HG02870 (cell line): Measurements from ENCODE around the gene TENT4B.
A peak's percentile ranks its signal among the peaks of the same experiment; 100 is the strongest.

ENCODE experiments used
- ATAC-seq: cut with Tn5 transposase; IDR thresholded peaks from one replicate; pipeline ENCODE4 v1.9.1; 2021; ENCODE audit warnings: mild to moderate bottlenecking, moderate library complexity; ENCODE audit not compliant: unreplicated experiment

Gene TENT4B

GRCh38 chr16:50268352-50268751, 115.2 kb downstream of the TENT4B start:
- no peak for ATAC-seq

DNA sequence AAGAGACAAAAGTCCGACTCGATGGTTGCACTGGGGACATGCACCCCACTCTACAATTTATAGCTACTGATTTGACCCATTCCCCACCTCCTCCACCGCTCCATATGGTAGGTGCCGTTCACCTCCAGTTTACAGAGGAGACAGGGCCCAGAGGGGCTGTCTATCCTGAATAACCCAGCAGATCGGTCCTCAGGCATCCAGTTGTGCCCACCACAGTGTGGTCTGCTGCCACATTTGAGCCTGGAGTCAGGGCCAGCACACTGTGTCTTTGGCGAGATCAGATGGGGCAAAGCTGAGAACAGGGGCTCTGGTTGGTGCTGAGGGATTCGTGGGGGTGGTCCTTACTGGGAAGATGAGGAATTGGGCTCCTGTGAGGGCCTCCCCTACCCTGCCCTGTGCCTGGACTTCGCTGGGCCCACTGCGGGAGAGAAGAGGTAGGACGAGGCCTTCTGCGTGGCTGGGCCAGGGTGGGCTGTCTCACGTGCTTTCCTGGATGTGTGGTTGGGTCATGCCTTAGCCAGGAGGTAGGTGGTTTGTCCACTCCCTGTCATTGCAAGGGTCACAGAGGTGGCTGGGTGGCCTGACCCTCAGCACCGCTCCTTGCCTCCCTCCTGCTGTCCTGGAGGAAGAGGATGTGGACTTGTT, 116.1 kb downstream of the TENT4B start:
- no peak for ATAC-seq

- ATAC-seq, result no peak
Measured at GRCh38 chr16:50269769-50270509, 116.8 kb downstream of the TENT4B start.

DNA sequence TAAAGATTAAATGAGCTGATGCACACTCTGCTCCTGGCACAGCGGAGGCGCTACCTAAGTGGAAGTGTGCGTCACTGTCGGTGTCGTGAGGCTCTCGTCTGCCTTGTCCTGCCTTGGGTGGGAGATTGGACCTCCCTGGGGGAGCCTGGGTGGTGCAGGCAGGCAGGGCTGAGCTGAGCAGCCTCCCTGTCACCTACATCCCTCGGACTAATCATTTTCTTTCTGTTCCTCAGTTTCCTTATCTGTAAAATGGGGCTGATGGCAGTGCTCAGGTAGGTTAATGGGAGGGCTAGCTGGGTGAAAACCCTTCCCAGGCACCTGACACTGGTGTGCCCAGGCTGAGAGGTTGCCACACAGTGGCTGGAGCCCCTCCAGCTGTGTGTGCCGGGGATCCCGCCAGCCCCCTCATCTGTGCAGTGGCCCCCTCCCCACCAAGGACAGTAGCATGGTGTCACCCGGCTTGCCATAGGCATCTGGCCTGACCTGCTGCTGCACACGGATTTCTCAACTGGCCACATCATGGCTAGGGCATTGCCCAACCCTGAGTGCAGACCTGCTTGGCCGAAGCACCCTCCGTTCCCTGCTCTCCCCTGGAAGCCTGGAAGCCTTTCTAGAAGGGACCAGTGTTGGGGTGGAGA, 117.5 kb downstream of the TENT4B start:
- ATAC-seq, result no peak

DNA sequence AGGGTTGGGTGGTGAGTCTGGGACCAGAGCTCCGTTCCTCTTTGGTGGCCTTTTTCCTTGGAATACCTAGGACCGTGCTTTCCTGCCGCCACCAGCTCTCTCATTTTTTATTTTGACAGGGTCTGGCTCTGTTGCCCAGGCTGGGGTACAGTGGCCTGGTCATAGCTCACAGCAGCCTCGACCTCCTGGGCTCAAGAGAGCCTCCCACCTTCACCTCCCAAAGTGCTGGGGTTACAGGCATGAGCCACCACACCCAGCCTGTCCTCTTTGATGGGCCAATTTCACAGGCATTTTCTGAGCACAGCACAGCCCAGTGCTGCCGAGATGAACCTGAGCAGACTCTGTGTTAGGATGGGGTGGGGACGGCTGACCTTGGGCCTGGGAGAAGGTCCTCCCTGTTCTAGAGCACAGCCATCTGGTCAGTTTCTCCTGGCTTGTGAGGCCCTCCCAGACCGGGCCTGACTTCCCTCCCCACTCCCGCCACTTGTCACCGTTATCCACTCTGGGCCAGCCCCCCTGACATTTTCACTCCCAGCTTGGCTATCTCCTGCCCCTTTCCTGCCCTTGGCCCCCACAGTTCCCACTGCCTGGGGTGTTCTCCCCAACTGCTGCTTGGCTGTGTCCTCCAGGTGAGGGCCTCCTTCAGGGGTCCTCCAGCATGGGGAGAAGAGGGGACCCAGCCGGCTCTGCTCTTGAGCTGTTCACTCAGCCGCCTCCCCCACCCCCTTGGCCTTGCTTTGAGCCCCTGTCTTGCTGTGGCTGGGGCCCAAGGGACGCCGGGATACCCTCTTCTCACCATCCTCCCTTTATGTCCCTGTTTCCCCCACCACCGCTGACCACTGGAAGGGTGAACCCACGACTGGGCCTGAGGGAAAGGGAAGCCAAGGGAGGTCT, 118.3 kb downstream of the TENT4B start:
- ATAC-seq, result no peak

GRCh38 chr16:50272111-50272571, 119.0 kb downstream of the TENT4B start:
- no peak for ATAC-seq

DNA sequence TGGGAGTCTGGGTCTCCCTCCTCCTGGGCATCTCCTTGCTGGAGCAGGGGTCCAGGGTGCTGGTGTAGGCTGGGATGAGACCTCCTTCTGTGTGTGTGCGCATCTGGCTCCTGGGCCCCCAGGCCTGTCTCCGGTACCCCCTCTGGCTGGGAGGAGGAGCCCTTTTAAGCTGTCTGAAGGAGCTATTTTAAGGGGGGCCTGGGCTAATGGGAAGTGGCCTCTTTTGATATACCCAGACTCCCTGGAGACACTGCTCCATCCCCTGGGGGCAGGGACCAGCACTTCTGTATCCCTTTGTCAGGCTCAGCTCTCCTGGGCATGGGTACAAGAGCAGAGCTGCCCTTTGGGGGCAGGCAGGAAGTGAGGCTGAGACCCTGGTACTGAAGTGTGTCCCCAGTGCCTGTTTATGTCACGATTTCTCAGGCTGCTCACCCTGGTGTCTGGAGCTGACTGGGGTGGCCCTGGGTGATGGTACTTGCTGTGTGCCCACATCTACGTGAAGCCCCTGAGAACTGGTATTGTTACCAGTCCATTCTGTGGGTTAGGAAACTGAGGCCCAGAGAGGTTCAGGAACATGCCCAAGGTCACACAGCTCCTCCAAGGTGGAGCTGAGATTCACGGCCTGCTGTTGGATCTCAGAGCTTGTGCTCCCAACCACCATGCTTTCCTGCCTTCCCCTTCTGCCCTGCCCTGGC, 119.7 kb downstream of the TENT4B start:
- ATAC-seq, result no peak

- ATAC-seq, result no peak
Measured at GRCh38 chr16:50273382-50273690, 120.2 kb downstream of the TENT4B start.

DNA sequence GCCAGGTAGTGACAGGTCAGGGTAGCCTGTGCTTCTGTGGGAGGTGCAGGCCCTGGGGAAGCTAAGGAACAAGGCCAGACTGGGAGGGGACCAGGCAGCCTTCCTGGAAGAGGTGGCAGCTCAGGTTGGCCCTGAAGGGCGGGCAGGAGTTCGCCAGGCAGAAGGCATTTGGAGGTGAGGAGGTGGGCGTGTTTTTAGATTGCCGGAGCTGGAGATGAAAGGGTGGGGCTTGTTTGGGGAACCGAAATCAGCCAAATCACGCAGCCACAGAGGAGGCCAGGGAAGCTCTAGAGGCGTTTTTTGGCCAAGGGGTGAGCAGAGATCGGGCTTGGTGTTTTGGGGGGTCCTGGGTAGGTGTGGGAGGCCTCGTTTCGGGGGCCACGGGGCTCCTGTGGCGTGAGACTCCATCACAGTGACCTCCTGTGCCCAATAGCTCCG, 120.8 kb downstream of the TENT4B start:
- ATAC-seq, result peak; percentile 77

DNA sequence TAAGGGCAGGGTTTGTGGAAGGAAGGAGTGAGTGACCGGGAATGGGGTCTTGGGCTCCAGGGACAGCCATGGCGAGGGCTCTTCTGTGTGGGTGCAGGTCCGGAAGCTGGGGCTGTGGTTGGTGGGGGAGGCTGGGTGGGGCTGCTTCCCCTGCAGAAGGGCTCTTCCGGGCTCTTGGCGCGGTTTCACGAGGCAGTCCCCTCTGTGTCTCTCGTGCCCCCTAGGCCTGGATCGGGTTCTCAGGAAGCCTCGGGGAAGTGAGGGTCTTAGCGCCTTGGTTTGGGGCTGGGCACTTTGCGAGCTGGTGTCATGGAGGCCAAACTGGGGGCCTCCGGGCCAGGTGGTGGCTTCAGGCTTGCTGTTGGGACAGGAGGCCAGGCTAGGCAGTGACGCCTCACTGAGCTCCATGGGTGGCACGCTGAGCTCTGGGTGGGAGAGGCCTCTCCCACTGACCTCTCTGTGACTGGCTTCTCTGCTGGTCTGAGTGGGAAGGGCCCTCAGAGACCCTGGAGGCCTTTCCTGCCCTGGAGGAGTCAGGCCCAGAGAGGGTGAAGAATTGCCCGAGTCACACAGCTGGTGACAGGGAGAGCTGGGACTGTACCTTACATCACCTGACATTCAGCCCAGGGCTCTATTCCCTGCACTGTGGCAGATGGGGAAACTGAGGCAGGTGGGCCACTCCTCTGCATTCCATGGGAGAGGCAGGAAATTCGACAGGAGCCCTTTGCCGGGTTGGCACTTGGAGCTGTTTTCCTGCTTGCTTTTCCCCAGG, 121.4 kb downstream of the TENT4B start:
- peak; percentile 25 for ATAC-seq

DNA sequence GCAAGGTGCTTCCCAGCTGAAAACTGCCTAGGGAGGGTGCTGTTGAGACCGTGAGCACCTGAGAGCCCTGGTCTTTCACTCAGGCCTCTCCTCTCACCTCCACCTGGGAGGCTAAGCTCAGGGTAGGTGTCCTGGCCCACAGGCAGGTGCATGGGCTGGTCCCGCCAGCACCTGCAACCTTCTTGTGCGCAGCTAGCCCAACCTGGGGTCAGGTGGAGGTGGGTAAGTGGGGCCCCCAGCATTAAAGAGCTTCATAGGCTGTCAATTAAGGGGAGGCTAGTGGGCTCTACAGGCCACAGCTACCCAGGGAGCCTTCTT, 122.0 kb downstream of the TENT4B start:
- ATAC-seq, result no peak

DNA sequence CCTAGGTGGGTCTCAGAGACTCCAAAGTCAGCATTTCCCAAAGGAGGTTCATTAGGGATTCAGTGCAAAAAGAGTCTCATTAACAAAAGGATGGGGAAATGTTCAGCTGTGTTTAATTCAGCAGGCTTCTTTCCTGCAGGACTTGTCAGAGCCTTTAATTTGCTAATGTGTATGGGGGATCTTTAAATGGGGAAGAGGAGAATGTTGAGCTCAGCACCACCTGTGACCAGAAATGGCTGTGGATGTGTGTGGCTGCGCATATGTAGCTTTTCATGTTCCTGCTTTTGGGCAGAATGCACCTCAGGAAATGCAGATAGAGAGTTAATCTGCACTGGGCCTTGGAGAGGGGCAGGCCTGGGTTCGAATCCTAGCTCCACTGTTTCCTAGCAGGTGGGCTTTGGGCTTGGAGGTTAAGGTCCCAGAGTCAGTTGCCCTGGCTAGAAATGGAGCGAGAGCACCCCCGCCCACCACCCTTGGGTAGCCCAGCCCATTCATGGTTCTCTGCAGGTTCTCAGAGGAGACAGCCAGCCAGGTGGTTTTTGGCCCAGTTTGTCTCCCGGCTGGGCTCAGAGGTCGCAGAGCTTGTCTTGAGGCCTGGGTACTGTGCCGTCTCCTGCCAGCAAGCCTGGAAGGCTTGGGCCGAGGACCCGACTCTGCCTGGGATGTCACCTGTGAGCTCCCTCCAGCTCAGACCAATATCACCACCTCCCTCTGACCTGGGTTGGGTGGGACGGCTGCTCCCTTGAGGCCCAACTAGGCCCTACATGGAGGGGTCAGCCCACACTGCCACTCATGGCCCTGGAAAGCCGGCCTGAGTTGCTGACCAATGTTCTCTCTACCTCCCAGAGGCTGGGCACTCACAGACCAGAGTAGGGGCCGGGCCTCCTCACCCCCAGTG, 122.6 kb downstream of the TENT4B start:
- ATAC-seq, result no peak

DNA sequence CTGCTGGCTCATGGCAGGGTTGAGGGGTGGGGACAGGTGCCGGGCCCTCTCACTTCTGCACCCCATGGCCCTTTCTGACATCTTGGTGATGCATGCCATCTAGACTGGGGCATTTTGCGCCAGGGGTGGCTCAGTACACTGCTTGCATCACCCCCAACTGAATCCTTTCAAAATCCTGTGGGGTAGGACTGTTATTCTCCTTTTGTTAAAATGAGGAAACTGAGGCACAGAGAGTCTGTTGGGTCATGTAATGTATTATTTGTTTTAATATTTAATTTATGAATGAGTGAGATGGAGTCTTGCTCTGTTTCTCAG, 123.2 kb downstream of the TENT4B start:
- no peak for ATAC-seq

DNA sequence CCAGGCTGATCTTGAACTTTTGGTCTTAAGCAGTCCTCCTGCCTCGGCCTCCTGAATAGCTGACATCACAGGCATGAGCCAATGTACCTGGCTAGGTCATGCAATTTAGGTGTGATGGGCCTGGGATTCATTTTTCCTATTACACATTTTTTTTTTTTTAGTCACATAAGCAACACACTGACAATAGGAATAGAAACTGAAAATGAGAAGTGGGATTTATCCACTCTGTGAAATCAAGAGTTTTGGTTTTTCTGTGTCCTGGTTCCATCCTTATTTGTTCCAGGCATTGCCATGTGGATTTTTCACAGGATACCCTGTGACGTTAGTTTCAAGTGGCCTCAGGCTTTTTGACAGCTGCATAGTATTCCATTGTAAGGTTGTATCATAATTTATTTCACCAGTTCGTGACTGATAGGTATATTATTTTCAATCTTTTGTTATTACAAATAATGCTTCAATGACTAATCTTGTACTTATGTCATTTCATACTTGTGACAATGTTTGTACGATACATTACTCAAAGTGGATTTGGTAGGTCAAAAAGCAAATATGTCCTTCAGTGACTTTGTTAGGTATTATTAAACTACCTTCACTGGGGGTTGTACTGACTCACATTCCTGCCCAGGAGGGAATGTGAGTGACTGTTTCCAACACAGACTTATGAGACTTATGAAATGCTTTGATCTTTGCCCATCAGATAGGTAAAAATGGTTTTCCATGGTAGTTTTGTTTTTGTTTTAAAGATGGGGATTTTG, 123.9 kb downstream of the TENT4B start:
- ATAC-seq, result no peak

DNA sequence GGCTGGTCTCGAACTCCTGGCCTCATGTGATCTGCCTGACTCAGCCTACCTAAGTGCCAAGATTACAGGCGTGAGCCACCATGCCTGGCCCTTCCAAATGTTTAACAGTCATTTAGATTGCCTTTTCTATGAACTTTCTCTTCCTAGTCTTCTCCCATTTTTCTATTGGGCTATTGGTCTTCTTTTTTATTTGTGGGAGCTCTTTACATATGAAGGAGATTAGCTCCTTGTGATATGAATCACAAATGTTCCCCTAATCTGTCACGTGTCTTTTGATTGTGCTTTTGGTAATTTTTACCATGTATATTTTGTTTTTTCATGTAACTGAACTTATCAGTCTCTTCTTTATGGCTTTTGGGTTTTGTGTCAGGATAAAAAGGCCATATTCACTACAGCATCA, 125.1 kb downstream of the TENT4B start:
- no peak for ATAC-seq

DNA sequence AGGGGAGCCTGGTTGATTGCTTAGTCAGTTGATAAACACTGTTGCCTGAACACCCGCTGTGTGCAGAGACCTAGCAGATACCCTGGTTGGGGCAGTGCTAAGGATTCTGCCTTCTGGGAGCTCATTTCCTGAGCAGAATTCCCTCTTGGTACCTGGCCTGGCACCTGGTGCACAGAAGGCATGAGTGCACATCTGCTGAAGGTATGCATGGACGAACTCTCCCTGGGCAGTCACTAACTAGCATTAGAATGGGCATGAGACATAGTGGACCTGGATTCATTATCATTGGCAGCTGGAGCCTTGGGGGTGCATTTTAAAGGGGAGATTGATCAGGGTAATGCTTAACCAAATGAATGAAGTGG, 126.4 kb downstream of the TENT4B start:
- ATAC-seq, result no peak

DNA sequence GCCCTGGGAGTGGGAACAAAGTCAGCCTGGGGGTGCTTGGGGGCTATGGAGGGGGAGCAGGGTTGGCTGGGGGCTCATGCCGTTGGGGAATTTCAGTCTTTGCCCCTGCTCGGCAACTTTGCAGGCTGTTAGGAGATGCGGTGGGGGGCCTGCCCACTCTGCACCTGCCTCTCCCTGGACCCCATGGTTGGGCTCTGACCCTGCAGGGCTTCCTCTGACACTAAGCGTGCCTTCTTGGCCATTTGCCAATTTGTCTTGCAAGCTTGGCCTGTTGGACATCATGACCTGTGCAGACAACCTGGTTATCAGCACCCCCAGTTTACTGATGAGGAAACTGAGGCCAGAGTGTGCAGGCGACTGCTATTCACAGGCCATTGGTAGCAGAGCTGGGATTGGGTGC, 127.8 kb downstream of the TENT4B start:
- no peak for ATAC-seq
